ENCODE results near the gene NGB. TPM values are rescaled to one million over a fixed set of nuclear protein-coding genes. Genes with fewer than 3 reads are reported as not detected.

The NGB gene
- total and polyA plus RNA-seq, 2 donors (not counting 3 experiments of a cell fraction or from before 2014, with no cell fraction given), result not detected

- no peaks in the 10 kb centered on the region for H3K9me1 ChIP-seq (replicated peaks; ENCODE audit: control insufficient read depth, extremely low read depth, insufficient read depth, low read length)
- H3K79me2 ChIP-seq (ENCODE audit: control insufficient read depth, insufficient read depth, low read length), result no peaks in the 10 kb centered on the region
- no peak overlapping the region for H3K4me2 ChIP-seq (ENCODE audit: insufficient read depth, low read length)
- no peak overlapping the region for H3K4me3 ChIP-seq (replicated peaks in 1 of 3; ENCODE audit: insufficient read depth in 1 of 3, low read depth in 1 of 3, low read length in 3 of 3)
- dilution Hi-C loops (cut with MboI; ENCODE audit: extremely low pct_ligation_motif_present, low sequenced_read_pairs), result no loop called here
- H3K9me3 ChIP-seq (replicated peaks; ENCODE audit: control insufficient read depth, insufficient read depth, low read length), result no peaks in the 10 kb centered on the region
- H2AFZ ChIP-seq (ENCODE audit: low read depth, low read length), result no peak overlapping the region
- H3K36me3 ChIP-seq (ENCODE audit: control insufficient read depth in 2 of 2, extremely low read depth in 1 of 2, insufficient read depth in 2 of 2, low read length in 2 of 2), result no peaks in the 10 kb centered on the region
- H3K27ac ChIP-seq (ENCODE audit: insufficient read depth, low read depth, low read length), result no peak overlapping the region
- TF ChIP-seq JUN (IDR thresholded peaks at IDR 0.05; ENCODE audit: borderline replicate concordance, insufficient read depth, insufficient read length, low read depth), result no peak
- TF ChIP-seq FOS (IDR thresholded peaks at IDR 0.05; ENCODE audit: borderline replicate concordance, insufficient read depth, low read length), result no peak
- no peak for TF ChIP-seq EZH2 (IDR thresholded peaks at IDR 0.05; ENCODE audit: borderline replicate concordance, low read depth, low read length, severe bottlenecking)
- no peak for TF ChIP-seq POLR2A (IDR thresholded peaks at IDR 0.05; ENCODE audit: low read depth, low read length)
- no TSS peak for BruUV-seq (replicated peaks)
- no peaks in the 10 kb centered on the region for H3K27me3 ChIP-seq (ENCODE audit: control insufficient read depth in 2 of 2, insufficient read depth in 2 of 2, low read length in 2 of 2)
- intact Hi-C loops (cut with micrococcal nuclease), result no loop called here
- FAIRE-seq (no peak), DNase-seq (ENCODE audit: low read depth, low spot score) (no peak)
- H4K20me1 ChIP-seq (replicated peaks; ENCODE audit: control insufficient read depth, extremely low read depth, insufficient read depth, low read length), result no peaks in the 10 kb centered on the region
- no peaks in the 10 kb centered on the region for H3K4me1 ChIP-seq (ENCODE audit: control insufficient read depth, extremely low read depth, insufficient read depth, low read length)
- no peak overlapping the region for H3K9ac ChIP-seq (replicated peaks; ENCODE audit: extremely low read depth, insufficient read depth, low read length)
- ChIA-PET POLR2A (no interaction called here), CTCF (no interaction called here)
These were observed 17.4 kb downstream of the NGB start for GRCh38 chr14:77253333-77254190.

- H2AFZ ChIP-seq (ENCODE audit: low read depth, low read length), result no peak overlapping the region
- no peaks in the 10 kb centered on the region for H3K27me3 ChIP-seq (ENCODE audit: control insufficient read depth in 2 of 2, insufficient read depth in 2 of 2, low read length in 2 of 2)
- ChIA-PET CTCF (interaction anchor here (1.2 kb wide), 1 partner anchor 64 kb away, joined by 3 read pairs; no protein-coding TSS in a partner anchor), POLR2A (no interaction called here)
- no peaks in the 10 kb centered on the region for H3K9me1 ChIP-seq (replicated peaks; ENCODE audit: control insufficient read depth, extremely low read depth, insufficient read depth, low read length)
- no TSS peak for BruUV-seq (replicated peaks)
- dilution Hi-C loops (cut with MboI; ENCODE audit: extremely low pct_ligation_motif_present, low sequenced_read_pairs), result no loop called here
- no peak overlapping the region for H3K27ac ChIP-seq (ENCODE audit: insufficient read depth, low read depth, low read length)
- H3K36me3 ChIP-seq (ENCODE audit: control insufficient read depth in 2 of 2, extremely low read depth in 1 of 2, insufficient read depth in 2 of 2, low read length in 2 of 2), result no peaks in the 10 kb centered on the region
- no peaks in the 10 kb centered on the region for H3K4me1 ChIP-seq (ENCODE audit: control insufficient read depth, extremely low read depth, insufficient read depth, low read length)
- no peak overlapping the region for H3K9ac ChIP-seq (replicated peaks; ENCODE audit: extremely low read depth, insufficient read depth, low read length)
- H4K20me1 ChIP-seq (replicated peaks; ENCODE audit: control insufficient read depth, extremely low read depth, insufficient read depth, low read length), result no peaks in the 10 kb centered on the region
- intact Hi-C loops (cut with micrococcal nuclease), result no loop called here
- H3K4me3 ChIP-seq (replicated peaks in 1 of 3; ENCODE audit: insufficient read depth in 1 of 3, low read depth in 1 of 3, low read length in 3 of 3), result no peak overlapping the region
- FAIRE-seq (no peak), DNase-seq (ENCODE audit: low read depth, low spot score) (no peak)
- TF ChIP-seq CTCF (IDR thresholded peaks at IDR 0.05; ENCODE audit: extremely low read depth in 1 of 2, insufficient read depth in 1 of 2, low read depth in 1 of 2, low read length in 2 of 2), result no peak
- no peak for TF ChIP-seq JUN (IDR thresholded peaks at IDR 0.05; ENCODE audit: borderline replicate concordance, insufficient read depth, insufficient read length, low read depth)
- TF ChIP-seq MAX (IDR thresholded peaks at IDR 0.05; ENCODE audit: insufficient read depth, insufficient read length), result no peak
- TF ChIP-seq EZH2 (IDR thresholded peaks at IDR 0.05; ENCODE audit: borderline replicate concordance, low read depth, low read length, severe bottlenecking), result no peak
- TF ChIP-seq FOS (IDR thresholded peaks at IDR 0.05; ENCODE audit: borderline replicate concordance, insufficient read depth, low read length), result no peak
- no peak for TF ChIP-seq POLR2AphosphoS5 (IDR thresholded peaks at IDR 0.05; ENCODE audit: insufficient read depth, low read depth, low read length)
- no peak for TF ChIP-seq POLR2A (IDR thresholded peaks at IDR 0.05; ENCODE audit: low read depth, low read length)
- TF ChIP-seq MYC (IDR thresholded peaks at IDR 0.05; ENCODE audit: low read depth, low read length), result no peak
- TF ChIP-seq GATA2 (IDR thresholded peaks at IDR 0.05; ENCODE audit: insufficient read depth, insufficient read length, low read depth, low read length), result no peak
- no peak overlapping the region for H3K4me2 ChIP-seq (ENCODE audit: insufficient read depth, low read length)
- no peaks in the 10 kb centered on the region for H3K79me2 ChIP-seq (ENCODE audit: control insufficient read depth, insufficient read depth, low read length)
- no peaks in the 10 kb centered on the region for H3K9me3 ChIP-seq (replicated peaks; ENCODE audit: control insufficient read depth, insufficient read depth, low read length)
These were observed 19.1 kb downstream of the NGB start for GRCh38 chr14:77251870-77252269.
